HEK293 (cell line): ENCODE data around the gene TUBD1.

Experiments used
- CTCF ChIA-PET: fragments of 350-600 bp; formaldehyde crosslinking; extraction: SDS; loops from one replicate; lab custom pipeline; 2021; ENCODE audit warnings: antibody characterized with exemption; lab: Yijun Ruan, JAX
- POLR2A ChIA-PET: fragments of 300-600 bp; formaldehyde crosslinking; extraction: SDS; loops from one replicate; lab custom pipeline; 2020; ENCODE audit warnings: antibody characterized with exemption, inconsistent platforms; lab: Yijun Ruan, JAX
- H3K27ac ChIP-seq: fragments of 200-500 bp; sonication (Bioruptor generic); 2 replicates; pipeline ENCODE4 v1.5.1; 2014; ENCODE audit warnings: low read depth, low read length, control low read depth, inconsistent platforms; ENCODE audit errors: extremely low read depth
- H3K36me3 ChIP-seq, 2 experiments: fragments of 200-500 bp in 1 of 2; sonication (Bioruptor generic) in 1 of 2; 1 replicate in 1 of 2; 2 replicates in 1 of 2; pipeline ENCODE4 v1.5.1; 2014 to 2017; ENCODE audit warnings: inconsistent platforms in 2 of 2, low read length in 2 of 2; ENCODE audit not compliant: control insufficient read depth in 2 of 2, insufficient read depth in 1 of 2
- H3K4me1 ChIP-seq: fragments of 200-500 bp; sonication (Bioruptor generic); 2 replicates; pipeline ENCODE4 v1.5.1; 2014; ENCODE audit warnings: mild to moderate bottlenecking, low read length, inconsistent platforms; ENCODE audit not compliant: control insufficient read depth, insufficient read depth
- H3K4me3 ChIP-seq: 2 replicates; pipeline ENCODE4 v1.5.1; 2011; ENCODE audit warnings: low read depth, mild to moderate bottlenecking, control low read depth, low read length, moderate library complexity
- H3K9me3 ChIP-seq: fragments of 200-500 bp; sonication (Bioruptor generic); 2 replicates; pipeline ENCODE4 v1.5.1; 2014; ENCODE audit warnings: low read depth, low read length, inconsistent platforms; ENCODE audit not compliant: control insufficient read depth, insufficient read depth
- ATF2 ChIP-seq: fragments of 450-650 bp; formaldehyde crosslinking; IDR thresholded peaks from 2 replicates; pipeline ENCODE4 v1.5.1; 2016; ENCODE audit warnings: missing biosample characterization, missing genetic modification characterization, low read depth
- BCL11A ChIP-seq: fragments of 450-650 bp; formaldehyde crosslinking; IDR thresholded peaks from 2 replicates; pipeline ENCODE4 v1.5.1; 2016; ENCODE audit warnings: low read depth, missing biosample characterization, missing genetic modification characterization
- KLF16 ChIP-seq: fragments of 450-650 bp; formaldehyde crosslinking; IDR thresholded peaks from 2 replicates; pipeline ENCODE4 v1.5.1; 2017; ENCODE audit warnings: missing biosample characterization, missing genetic modification characterization
- OVOL3 ChIP-seq: fragments of 450-650 bp; formaldehyde crosslinking; IDR thresholded peaks from 2 replicates; pipeline ENCODE4 v1.5.1; 2016; ENCODE audit warnings: missing biosample characterization, missing genetic modification characterization
- PRDM1 ChIP-seq: fragments of 450-650 bp; formaldehyde crosslinking; IDR thresholded peaks from 2 replicates; pipeline ENCODE4; 2016; ENCODE audit warnings: missing biosample characterization, missing genetic modification characterization
- PRDM10 ChIP-seq: fragments of 450-650 bp; formaldehyde crosslinking; IDR thresholded peaks from 2 replicates; pipeline ENCODE4 v1.5.1; 2016; ENCODE audit warnings: missing biosample characterization, missing genetic modification characterization
- PRDM2 ChIP-seq: fragments of 450-650 bp; formaldehyde crosslinking; IDR thresholded peaks from 2 replicates; pipeline ENCODE4 v1.5.1; 2016; ENCODE audit warnings: missing biosample characterization, missing genetic modification characterization, borderline replicate concordance
- PRDM4 ChIP-seq: fragments of 450-650 bp; formaldehyde crosslinking; IDR thresholded peaks from 2 replicates; pipeline ENCODE4 v1.5.1; 2017; ENCODE audit warnings: missing biosample characterization, missing genetic modification characterization
- SCRT2 ChIP-seq: fragments of 450-650 bp; formaldehyde crosslinking; IDR thresholded peaks from 2 replicates; pipeline ENCODE4 v1.5.1; 2016; ENCODE audit warnings: missing biosample characterization, missing genetic modification characterization
- ZFP37 ChIP-seq: fragments of 450-650 bp; formaldehyde crosslinking; IDR thresholded peaks from 2 replicates; pipeline ENCODE4 v1.5.1; 2016; ENCODE audit warnings: missing biosample characterization, missing genetic modification characterization
- ZNF292 ChIP-seq: fragments of 450-650 bp; formaldehyde crosslinking; IDR thresholded peaks from 2 replicates; pipeline ENCODE4 v1.5.1; 2016; ENCODE audit warnings: low read depth, missing biosample characterization, missing genetic modification characterization, borderline replicate concordance
- ZNF335 ChIP-seq: fragments of 450-650 bp; formaldehyde crosslinking; conservative IDR thresholded peaks from 2 replicates; pipeline ENCODE4 v1.5.1; 2016; ENCODE audit warnings: missing biosample characterization, missing genetic modification characterization
- ZNF391 ChIP-seq: fragments of 450-650 bp; formaldehyde crosslinking; IDR thresholded peaks from 2 replicates; pipeline ENCODE4 v1.5.1; 2016; ENCODE audit warnings: low read depth, missing biosample characterization, missing genetic modification characterization, borderline replicate concordance
- ZNF426 ChIP-seq: fragments of 450-650 bp; formaldehyde crosslinking; IDR thresholded peaks from 2 replicates; pipeline ENCODE4 v1.5.1; 2017; ENCODE audit warnings: missing biosample characterization, missing genetic modification characterization, mild to moderate bottlenecking, inconsistent platforms, moderate library complexity
- ZNF629 ChIP-seq: fragments of 450-650 bp; formaldehyde crosslinking; IDR thresholded peaks from 2 replicates; pipeline ENCODE4 v1.5.1; 2017; ENCODE audit warnings: missing biosample characterization, missing genetic modification characterization
- ZNF654 ChIP-seq: fragments of 450-650 bp; formaldehyde crosslinking; IDR thresholded peaks from 2 replicates; pipeline ENCODE4 v1.5.1; 2016; ENCODE audit warnings: low read depth, missing biosample characterization, missing genetic modification characterization
- ZNF768 ChIP-seq: fragments of 450-650 bp; formaldehyde crosslinking; IDR thresholded peaks from 2 replicates; pipeline ENCODE4 v1.5.1; 2018; ENCODE audit warnings: missing biosample characterization, mild to moderate bottlenecking, missing genetic modification characterization

The TUBD1 gene

GRCh38 chr17:59838052-59838916 is 54.5 kb downstream of the TUBD1 start (continued):
- TF ChIP-seq PRDM10, result peak; percentile 58
- TF ChIP-seq ZNF292, result peak; percentile 3; the same call in 1 of the 2 replicates
- no peak for TF ChIP-seq SCRT2 (tag by site-specific recombination)
- TF ChIP-seq ZNF629 (tag by site-specific recombination), result 0 out of 2 replicates have a peak, but pooled peaks have one; percentile 8
- TF ChIP-seq PRDM1 (tag by site-specific recombination), result peak; percentile 62
- TF ChIP-seq KLF16 (tag by site-specific recombination), result 0 out of 2 replicates have a peak, but pooled peaks have one; percentile 5
- 0 out of 2 replicates have a peak, but pooled peaks have one; percentile 13 for TF ChIP-seq ZNF768
- no peak for TF ChIP-seq PRDM2
- TF ChIP-seq BCL11A (tag by site-specific recombination), result no peak; the same call in 1 of the 2 replicates
- TF ChIP-seq, all 188 proteins: peak for 8

GRCh38 chr17:59837308-59838051 is 55.3 kb downstream of the TUBD1 start:
- POLR2A ChIA-PET, result interaction anchor here (0.5 to 3.6 kb wide), 28 partner anchors 9 to 1432 kb away, joined by 3 to 63 read pairs (median 6); partner anchors contain the start of genes HEATR6, PTRH2, RPS6KB1 and TUBD1
- Histone ChIP-seq H3K9me3 (no peaks in the 10 kb centered on the region), H3K4me3 (peak overlapping the region; percentile 70), H3K27ac (peak overlapping the region; percentile 95), H3K36me3 (peaks cover 0 to 27% of the 10 kb centered on the region in 2 experiments; a peak in 2 of 3 replicates), H3K4me1 (peaks cover 21% of the 10 kb centered on the region)
- CTCF ChIA-PET, result interaction anchor here (0.5 to 3.4 kb wide), 9 partner anchors 10 to 319 kb away, joined by 3 to 48 read pairs (median 4); no protein-coding TSS in a partner anchor
- TF ChIP-seq ZNF426 (no peak), ZNF654 (tag by site-specific recombination) (no peak), ATF2 (peak; percentile 60; the same call in 1 of the 2 replicates), ZNF335 (tag by site-specific recombination) (0 out of 2 replicates have a peak, but pooled peaks have one; percentile 33), ZFP37 (no peak), PRDM4 (tag by site-specific recombination) (peak; percentile 98), OVOL3 (tag by site-specific recombination) (no peak), ZNF391 (tag by site-specific recombination) (no peak)
